HepG2 (cell line): ENCODE measurements around the gene CD37. TPM values are rescaled to one million over a fixed set of nuclear protein-coding genes. Genes with fewer than 3 reads are reported as not detected.

Source experiments
- ATAC-seq: fragments of 200-7000 bp; cut with Tn5 transposase; 3 replicates; pipeline ENCODE4 v1.9.1; 2020; ENCODE audit warnings: mild to moderate bottlenecking, moderate library complexity
- BruUV-seq: library from RNA; stranded (reverse); fragments of 400-500 nt; replicated peaks from 2 replicates; lab custom pipeline; 2021; lab: Mats Ljungman, UMichigan
- CTCF ChIA-PET: fragments of 300-600 bp; formaldehyde crosslinking; extraction: SDS; loops from one replicate; lab custom pipeline; 2021; ENCODE audit warnings: low total read pairs, inconsistent platforms, low intra/inter-chr PET ratio; lab: Yijun Ruan, JAX
- POLR2A ChIA-PET: fragments of 350-600 bp; sonication (Branson Sonifier 250); formaldehyde crosslinking; loops from one replicate; lab custom pipeline; 2020; ENCODE audit warnings: antibody characterized with exemption, inconsistent platforms; lab: Yijun Ruan, JAX
- DNase-seq: peaks from one replicate; pipeline ENCODE4 v3.0.0-alpha.2; 2015; ENCODE audit warnings: low spot score
- FAIRE-seq: peaks from 3 replicates; lab custom pipeline; 2011; peaks lifted over from hg19 to GRCh38; lab: Jason Lieb, UNC
- H2AFZ ChIP-seq: one replicate; pipeline ENCODE4 v1.6.1; 2011; ENCODE audit warnings: low read length, inconsistent platforms
- H3K27ac ChIP-seq: fragments of 300-600 bp; 3 replicates; pipeline ENCODE4 v1.8.0; 2011; ENCODE audit warnings: mixed run types, mild to moderate bottlenecking, mixed read lengths, low read length, inconsistent platforms; ENCODE audit not compliant: insufficient read depth; ENCODE audit errors: extremely low read length
- H3K27me3 ChIP-seq, 2 experiments: fragments of 200-600 bp in 1 of 2; 2 replicates in 1 of 2; 3 replicates in 1 of 2; pipeline versions ENCODE4 v1.6.0 to v1.8.0; 2011; ENCODE audit warnings: low read length in 2 of 2, mild to moderate bottlenecking in 2 of 2, moderate library complexity in 2 of 2, inconsistent platforms in 1 of 2; ENCODE audit not compliant: insufficient read depth in 2 of 2, control insufficient read depth in 1 of 2
- H3K36me3 ChIP-seq, 2 experiments: fragments of 200-600 bp in 1 of 2; replicated peaks in 1 of 2; 2 replicates in 1 of 2; 3 replicates in 1 of 2; pipeline versions ENCODE4 v1.5.1 to v1.8.0; 2011; ENCODE audit warnings: low read length in 2 of 2, inconsistent platforms in 1 of 2; ENCODE audit not compliant: insufficient read depth in 2 of 2, control insufficient read depth in 1 of 2
- H3K4me1 ChIP-seq: 2 replicates; pipeline ENCODE4 v1.5.1; 2012; ENCODE audit warnings: low read length, inconsistent platforms; ENCODE audit not compliant: insufficient read depth
- H3K4me2 ChIP-seq: 2 replicates; pipeline ENCODE4 v1.6.0; 2011; ENCODE audit warnings: low read depth, low read length, inconsistent platforms
- H3K4me3 ChIP-seq, 3 experiments: fragments of 200-600 bp in 1 of 3; sonication (generic), shearing (Covaris generic) in 1 of 3; replicated peaks in 1 of 3; 2 replicates each; pipeline ENCODE4 v1.5.1; 2011 to 2016; ENCODE audit warnings: low read length in 3 of 3, inconsistent platforms in 2 of 3, low read depth in 2 of 3, mild to moderate bottlenecking in 2 of 3, control low read depth in 1 of 3, mixed read lengths in 1 of 3; ENCODE audit not compliant: insufficient read depth in 1 of 3
- H3K79me2 ChIP-seq: one replicate; pipeline ENCODE4 v1.6.1; 2011; ENCODE audit warnings: low read length, inconsistent platforms; ENCODE audit not compliant: insufficient read depth
- H3K9ac ChIP-seq: 2 replicates; pipeline ENCODE4 v1.6.0; 2011; ENCODE audit warnings: mild to moderate bottlenecking, low read depth, low read length, inconsistent platforms; ENCODE audit not compliant: insufficient read depth
- H3K9me3 ChIP-seq: 2 replicates; pipeline ENCODE4 v1.5.1; 2012; ENCODE audit warnings: mild to moderate bottlenecking, low read length
- H4K20me1 ChIP-seq: 2 replicates; pipeline ENCODE4 v1.6.0; 2011; ENCODE audit warnings: inconsistent platforms, mild to moderate bottlenecking, low read length, moderate library complexity; ENCODE audit not compliant: insufficient read depth
- HHEX ChIP-seq: IDR thresholded peaks from 2 replicates; pipeline ENCODE4 v1.6.1; 2016; ENCODE audit warnings: control low read depth
- JARID2 ChIP-seq: sonication (generic); formaldehyde crosslinking; IDR thresholded peaks from 2 replicates; pipeline ENCODE4 v1.8.1; 2023; ENCODE audit warnings: missing genetic modification reagents, inconsistent platforms; ENCODE audit not compliant: insufficient replicate concordance
- NFKB2 ChIP-seq: sonication (generic); formaldehyde crosslinking; IDR thresholded peaks from 2 replicates; pipeline ENCODE4 v1.4.0; 2020; ENCODE audit warnings: missing genetic modification reagents, borderline replicate concordance
- PAXIP1 ChIP-seq: sonication (generic); formaldehyde crosslinking; conservative IDR thresholded peaks from 2 replicates; pipeline ENCODE4 v1.4.0; 2020; ENCODE audit warnings: mild to moderate bottlenecking, missing genetic modification reagents, moderate library complexity
- TMF1 ChIP-seq: sonication (generic); formaldehyde crosslinking; IDR thresholded peaks from 2 replicates; pipeline ENCODE4 v1.8.1; 2022; ENCODE audit warnings: low read depth, missing genetic modification reagents
- ZFAT ChIP-seq: sonication (generic); formaldehyde crosslinking; conservative IDR thresholded peaks from 2 replicates; pipeline ENCODE4 v1.8.1; 2023; ENCODE audit warnings: missing genetic modification reagents, inconsistent platforms
- ZNF264 ChIP-seq: sonication (generic); formaldehyde crosslinking; IDR thresholded peaks from 2 replicates; pipeline ENCODE4 v1.4.0; 2020; ENCODE audit warnings: missing genetic modification reagents
- ZNF276 ChIP-seq: sonication (generic); formaldehyde crosslinking; IDR thresholded peaks from 2 replicates; pipeline ENCODE4 v1.4.0; 2020; ENCODE audit warnings: mild to moderate bottlenecking, low read depth, missing genetic modification reagents
- ZNF556 ChIP-seq: sonication (generic); formaldehyde crosslinking; IDR thresholded peaks from 2 replicates; pipeline ENCODE4 v1.4.0; 2020; ENCODE audit warnings: mild to moderate bottlenecking, missing genetic modification reagents, borderline replicate concordance
- WGBS: methylation state at CpG from one replicate; pipeline ENCODE4 v1.1.6; 2017; ENCODE audit warnings: low lambda C conversion rate; 5-methylcytosine and 5-hydroxymethylcytosine counted together
- in situ Hi-C: cut with HindIII; loops from 2 replicates; pipeline ENCODE4 v1.10.0; 2017; ENCODE audit warnings: low pct_unique_long_range_greater_than_20kb; ENCODE audit not compliant: extremely low pct_ligation_motif_present
- intact Hi-C: fragments of 100-400 bp; cut with micrococcal nuclease; formaldehyde crosslinking; loops from one replicate; pipeline ENCODE4 v1.10.0; 2022; ENCODE audit not compliant: unreplicated experiment
- polyA plus RNA-seq, 8 experiments: library from polyadenylated mRNA; depleted of rRNA in 3 of 8; stranded (reverse) in 7 of 8; unstranded in 1 of 8; fragments of >200 nt; fragmentation: Illumina TruSeq in 4 of 8; extraction: Trizol in 4 of 8; gene quantifications; 2 replicates each; pipeline versions ENCODE4 v1.2.1 to v1.2.3, GENCODE V29; 2011 to 2016; ENCODE audit warnings: low read depth in 4 of 8, missing spikeins in 1 of 8, mixed read lengths in 1 of 8; ENCODE audit not compliant: insufficient read depth in 1 of 8
- total RNA-seq, 5 experiments: library from RNA; depleted of rRNA; stranded (reverse); fragments of >200 nt; fragmentation: Illumina TruSeq; extraction: Trizol; gene quantifications; 2 replicates each; pipeline ENCODE4 v1.2.3, GENCODE V29; 2016; ENCODE audit warnings: low read depth in 1 of 5
- TF ChIP-seq, protein P1 (sequence below): sonication (generic); formaldehyde crosslinking; IDR thresholded peaks from 2 replicates; pipeline ENCODE4 v1.4.0; 2020; ENCODE audit warnings: missing genetic modification reagents, borderline replicate concordance
- TF ChIP-seq, protein P2 (sequence below): sonication (generic); formaldehyde crosslinking; IDR thresholded peaks from 2 replicates; pipeline ENCODE4 v1.5.0; 2020; ENCODE audit warnings: mild to moderate bottlenecking, missing genetic modification reagents

Gene CD37
- total and polyA plus RNA-seq, 2 of the 13 experiments (the other 11 are each of a cell fraction or from before 2014, with no cell fraction given), result not detected

DNA sequence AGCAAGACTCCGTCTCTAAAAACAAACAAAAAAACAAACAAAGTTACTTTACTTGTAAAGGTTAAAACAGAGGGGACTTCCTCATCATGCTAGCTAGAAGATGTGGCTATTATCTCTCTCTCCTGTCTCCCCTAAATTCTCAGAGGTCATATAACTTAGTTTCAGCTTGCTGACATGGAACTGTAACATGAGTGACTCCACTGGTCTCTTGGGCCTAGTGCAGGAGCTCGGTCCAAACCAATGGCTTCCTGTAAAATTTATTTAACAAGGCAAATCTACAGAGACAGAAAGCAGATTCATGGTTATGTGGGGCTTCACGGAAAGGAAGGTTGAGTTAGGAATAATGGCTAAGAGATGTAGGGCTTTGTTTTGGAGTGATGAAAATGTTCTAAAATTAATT lies 43.3 kb downstream of the CD37 start:
- no TSS peak for BruUV-seq
- no peaks in the 10 kb centered on the region for H3K9me3 ChIP-seq
- no peaks in the 10 kb centered on the region for H3K36me3 ChIP-seq
- no peak overlapping the region for H3K27ac ChIP-seq
- no peaks in the 10 kb centered on the region for H4K20me1 ChIP-seq
- H3K4me3 ChIP-seq, result no peak overlapping the region
- no peak for ATAC-seq
- no peak for FAIRE-seq
- peaks cover 0 to 4% of the 10 kb centered on the region in 2 experiments; a peak in 3 of 5 replicates for H3K27me3 ChIP-seq
- no peak overlapping the region for H3K4me2 ChIP-seq
- intact Hi-C loops, result no loop called here
- in situ Hi-C loops, result no loop called here
- no peaks in the 10 kb centered on the region for H3K79me2 ChIP-seq
- ChIA-PET CTCF (no interaction called here), POLR2A (no interaction called here)
- H2AFZ ChIP-seq, result no peak overlapping the region
- 27% methylated on average over 3 of the region's 3 CpGs for WGBS
- H3K4me1 ChIP-seq, result no peaks in the 10 kb centered on the region
- TF ChIP-seq JARID2 (CRISPR knock-in tag), result no peak
- TF ChIP-seq, protein P1, sequence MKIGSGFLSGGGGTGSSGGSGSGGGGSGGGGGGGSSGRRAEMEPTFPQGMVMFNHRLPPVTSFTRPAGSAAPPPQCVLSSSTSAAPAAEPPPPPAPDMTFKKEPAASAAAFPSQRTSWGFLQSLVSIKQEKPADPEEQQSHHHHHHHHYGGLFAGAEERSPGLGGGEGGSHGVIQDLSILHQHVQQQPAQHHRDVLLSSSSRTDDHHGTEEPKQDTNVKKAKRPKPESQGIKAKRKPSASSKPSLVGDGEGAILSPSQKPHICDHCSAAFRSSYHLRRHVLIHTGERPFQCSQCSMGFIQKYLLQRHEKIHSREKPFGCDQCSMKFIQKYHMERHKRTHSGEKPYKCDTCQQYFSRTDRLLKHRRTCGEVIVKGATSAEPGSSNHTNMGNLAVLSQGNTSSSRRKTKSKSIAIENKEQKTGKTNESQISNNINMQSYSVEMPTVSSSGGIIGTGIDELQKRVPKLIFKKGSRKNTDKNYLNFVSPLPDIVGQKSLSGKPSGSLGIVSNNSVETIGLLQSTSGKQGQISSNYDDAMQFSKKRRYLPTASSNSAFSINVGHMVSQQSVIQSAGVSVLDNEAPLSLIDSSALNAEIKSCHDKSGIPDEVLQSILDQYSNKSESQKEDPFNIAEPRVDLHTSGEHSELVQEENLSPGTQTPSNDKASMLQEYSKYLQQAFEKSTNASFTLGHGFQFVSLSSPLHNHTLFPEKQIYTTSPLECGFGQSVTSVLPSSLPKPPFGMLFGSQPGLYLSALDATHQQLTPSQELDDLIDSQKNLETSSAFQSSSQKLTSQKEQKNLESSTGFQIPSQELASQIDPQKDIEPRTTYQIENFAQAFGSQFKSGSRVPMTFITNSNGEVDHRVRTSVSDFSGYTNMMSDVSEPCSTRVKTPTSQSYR (CRISPR knock-in tag), result no peak
- no peak for TF ChIP-seq PAXIP1
- TF ChIP-seq, protein P2, sequence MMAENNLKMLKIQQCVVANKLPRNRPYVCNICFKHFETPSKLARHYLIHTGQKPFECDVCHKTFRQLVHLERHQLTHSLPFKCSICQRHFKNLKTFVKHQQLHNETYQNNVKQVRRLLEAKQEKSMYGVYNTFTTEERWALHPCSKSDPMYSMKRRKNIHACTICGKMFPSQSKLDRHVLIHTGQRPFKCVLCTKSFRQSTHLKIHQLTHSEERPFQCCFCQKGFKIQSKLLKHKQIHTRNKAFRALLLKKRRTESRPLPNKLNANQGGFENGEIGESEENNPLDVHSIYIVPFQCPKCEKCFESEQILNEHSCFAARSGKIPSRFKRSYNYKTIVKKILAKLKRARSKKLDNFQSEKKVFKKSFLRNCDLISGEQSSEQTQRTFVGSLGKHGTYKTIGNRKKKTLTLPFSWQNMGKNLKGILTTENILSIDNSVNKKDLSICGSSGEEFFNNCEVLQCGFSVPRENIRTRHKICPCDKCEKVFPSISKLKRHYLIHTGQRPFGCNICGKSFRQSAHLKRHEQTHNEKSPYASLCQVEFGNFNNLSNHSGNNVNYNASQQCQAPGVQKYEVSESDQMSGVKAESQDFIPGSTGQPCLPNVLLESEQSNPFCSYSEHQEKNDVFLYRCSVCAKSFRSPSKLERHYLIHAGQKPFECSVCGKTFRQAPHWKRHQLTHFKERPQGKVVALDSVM, result no peak
- TF ChIP-seq ZFAT (CRISPR knock-in tag), result no peak
- no peak for TF ChIP-seq ZNF276 (CRISPR knock-in tag)
- no peak for TF ChIP-seq ZNF264 (CRISPR knock-in tag)
- no peak for TF ChIP-seq NFKB2 (CRISPR knock-in tag)
- no peak for TF ChIP-seq TMF1 (CRISPR knock-in tag)
- TF ChIP-seq ZNF556, result no peak
- TF ChIP-seq HHEX (CRISPR knock-in tag), result no peak
- DNase-seq, result no peak
- no peak overlapping the region for H3K9ac ChIP-seq
